Peyer's patch (tissue), 4 donors: ENCODE measurements around the gene RXRA. TPM values are rescaled to one million over a fixed set of nuclear protein-coding genes. Genes with fewer than 3 reads are reported as not detected.

Experiments used
- DNase-seq, 3 donors: peaks; one replicate each; pipeline ENCODE4 v3.0.0-alpha.2; 2017 to 2019
- H3K27ac ChIP-seq, 4 donors: fragments of 200-600 bp; sonication (generic); one replicate each; pipeline ENCODE4 v1.5.1; 2016 to 2019
- H3K27me3 ChIP-seq, 2 donors: fragments of 200-600 bp; sonication (generic); one replicate each; pipeline ENCODE4 v1.5.1; 2019
- H3K36me3 ChIP-seq, 3 donors: fragments of 200-600 bp; sonication (generic); one replicate each; pipeline ENCODE4 v1.5.1; 2016 to 2019
- H3K4me1 ChIP-seq, 4 donors: fragments of 200-600 bp; sonication (generic); one replicate each; pipeline ENCODE4 v1.5.1; 2016 to 2019
- H3K4me3 ChIP-seq, 4 donors: fragments of 200-600 bp; sonication (generic); 1 replicate in 3 of 4; 2 replicates in 1 of 4; pipeline ENCODE4 v1.5.1; 2016 to 2019; ENCODE audit warnings: mild to moderate bottlenecking in 1 of 4
- H3K9me3 ChIP-seq, 4 donors: fragments of 200-600 bp; sonication (generic); one replicate each; pipeline ENCODE4 v1.5.1; 2016 to 2019; ENCODE audit warnings: mild to moderate bottlenecking in 1 of 4
- POLR2A ChIP-seq, 2 donors: fragments of 450-650 bp; IDR thresholded peaks; one replicate each; pipeline ENCODE4 v1.5.1; 2017; ENCODE audit warnings: antibody characterized with exemption in 2 of 2, mild to moderate bottlenecking in 2 of 2, moderate library complexity in 2 of 2
- total RNA-seq, 4 donors: library from RNA; depleted of rRNA; stranded (reverse); fragments of >200 nt; gene quantifications; one replicate each; pipeline ENCODE4 v1.1.0, GENCODE V29; 2016
- TF ChIP-seq, protein P1 (sequence below), 6 experiments: fragments of 450-650 bp in 4 of 6; fragments of 200-600 bp in 2 of 6; sonication (generic) in 1 of 6; IDR thresholded peaks; one replicate each; pipeline ENCODE4 v1.5.1; 2017 to 2019; ENCODE audit warnings: antibody characterized with exemption in 6 of 6, mild to moderate bottlenecking in 3 of 6, moderate library complexity in 1 of 6

The RXRA gene
- total RNA-seq, 4 donors from 2014 or later, result 54.5 to 83.6 (median 65.4) TPM

- no peak overlapping the region for H3K4me3 ChIP-seq
- no peaks in the 10 kb centered on the region for H3K36me3 ChIP-seq
- TF ChIP-seq, protein P1, sequence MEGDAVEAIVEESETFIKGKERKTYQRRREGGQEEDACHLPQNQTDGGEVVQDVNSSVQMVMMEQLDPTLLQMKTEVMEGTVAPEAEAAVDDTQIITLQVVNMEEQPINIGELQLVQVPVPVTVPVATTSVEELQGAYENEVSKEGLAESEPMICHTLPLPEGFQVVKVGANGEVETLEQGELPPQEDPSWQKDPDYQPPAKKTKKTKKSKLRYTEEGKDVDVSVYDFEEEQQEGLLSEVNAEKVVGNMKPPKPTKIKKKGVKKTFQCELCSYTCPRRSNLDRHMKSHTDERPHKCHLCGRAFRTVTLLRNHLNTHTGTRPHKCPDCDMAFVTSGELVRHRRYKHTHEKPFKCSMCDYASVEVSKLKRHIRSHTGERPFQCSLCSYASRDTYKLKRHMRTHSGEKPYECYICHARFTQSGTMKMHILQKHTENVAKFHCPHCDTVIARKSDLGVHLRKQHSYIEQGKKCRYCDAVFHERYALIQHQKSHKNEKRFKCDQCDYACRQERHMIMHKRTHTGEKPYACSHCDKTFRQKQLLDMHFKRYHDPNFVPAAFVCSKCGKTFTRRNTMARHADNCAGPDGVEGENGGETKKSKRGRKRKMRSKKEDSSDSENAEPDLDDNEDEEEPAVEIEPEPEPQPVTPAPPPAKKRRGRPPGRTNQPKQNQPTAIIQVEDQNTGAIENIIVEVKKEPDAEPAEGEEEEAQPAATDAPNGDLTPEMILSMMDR (IDR thresholded peaks at IDR 0.05), result no peak
- TF ChIP-seq POLR2A (IDR thresholded peaks at IDR 0.05), result no peak
- peaks cover 0 to 6% (median 0%) of the 10 kb centered on the region in 4 donors for H3K4me1 ChIP-seq
- H3K9me3 ChIP-seq, result no peaks in the 10 kb centered on the region
- peak in 1 of 3 donors; percentile 43 for DNase-seq
- H3K27ac ChIP-seq, result no peak overlapping the region
- no peaks in the 10 kb centered on the region for H3K27me3 ChIP-seq
Observed at GRCh38 chr9:134315716-134316448, 10.4 kb upstream of the RXRA start.

- H3K4me3 ChIP-seq, result no peak overlapping the region
- H3K36me3 ChIP-seq, result no peaks in the 10 kb centered on the region
- H3K27ac ChIP-seq, result no peak overlapping the region
- no peaks in the 10 kb centered on the region for H3K9me3 ChIP-seq
- H3K4me1 ChIP-seq, result peaks cover 0 to 13% (median 0%) of the 10 kb centered on the region in 4 donors
- DNase-seq, result peak in 1 of 3 donors; percentile 49
- H3K27me3 ChIP-seq, result no peaks in the 10 kb centered on the region
- TF ChIP-seq, protein P1 (IDR thresholded peaks at IDR 0.05), result no peak
- no peak for TF ChIP-seq POLR2A (IDR thresholded peaks at IDR 0.05)
Observed at GRCh38 chr9:134316449-134317160, 9.7 kb upstream of the RXRA start.

DNA sequence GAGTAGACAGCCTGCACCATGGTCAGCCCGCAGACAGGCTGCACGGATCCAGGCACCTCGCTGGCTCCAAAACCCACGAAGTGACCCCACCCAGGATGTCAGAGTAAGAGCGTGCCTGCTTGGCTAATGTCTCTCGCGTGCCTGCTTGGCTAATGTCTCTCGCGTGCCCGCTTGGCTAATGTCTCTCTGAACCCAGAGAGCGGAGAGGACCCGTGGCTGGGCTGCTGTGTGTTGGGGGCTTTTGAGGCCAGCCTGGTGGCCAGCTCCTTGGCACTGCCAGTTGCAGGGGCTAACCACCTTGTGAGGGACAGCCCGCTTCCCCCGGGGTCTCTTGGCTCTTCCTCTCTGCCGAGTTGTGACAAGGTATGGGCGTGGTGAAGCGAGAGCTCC lies 8.9 kb upstream of the RXRA start:
- TF ChIP-seq, protein P1 (IDR thresholded peaks at IDR 0.05), result no peak
- TF ChIP-seq POLR2A (IDR thresholded peaks at IDR 0.05), result no peak
- peak in 1 of 3 donors; percentile 38 for DNase-seq
- Histone ChIP-seq H3K9me3 (no peaks in the 10 kb centered on the region), H3K27me3 (no peaks in the 10 kb centered on the region), H3K4me3 (no peak overlapping the region), H3K36me3 (no peaks in the 10 kb centered on the region), H3K27ac (no peak overlapping the region), H3K4me1 (peaks cover 0 to 18% (median 3%) of the 10 kb centered on the region in 4 donors)

DNA sequence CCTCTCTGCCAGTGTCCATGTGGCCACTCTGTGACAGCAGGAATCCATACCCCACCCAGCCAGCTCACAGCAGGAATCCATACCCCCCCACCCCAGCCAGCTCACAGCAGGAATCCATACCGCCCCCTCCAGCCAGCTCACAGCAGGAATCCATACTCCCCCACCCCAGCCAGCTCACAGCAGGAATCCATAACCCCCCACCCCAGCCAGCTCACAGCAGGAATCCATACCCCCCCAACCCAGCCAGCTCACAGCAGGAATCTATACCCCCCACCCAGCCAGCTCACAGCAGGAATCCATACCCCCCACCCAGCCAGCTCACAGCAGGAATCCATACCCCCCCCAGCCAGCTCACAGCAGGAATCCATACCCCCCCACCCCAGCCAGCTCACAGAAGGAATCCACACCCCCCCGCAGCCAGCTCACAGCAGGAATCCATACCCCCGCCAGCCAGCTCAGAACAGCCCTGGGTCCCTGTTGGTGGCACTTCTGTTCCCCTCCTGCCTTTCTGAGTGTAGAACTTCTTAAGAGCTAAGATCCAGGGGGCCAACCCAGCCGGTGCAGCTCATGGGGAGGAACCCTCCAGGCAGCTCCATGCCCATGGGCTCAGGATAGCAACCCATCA lies 8.4 kb upstream of the RXRA start:
- H3K27me3 ChIP-seq, result no peaks in the 10 kb centered on the region
- H3K4me1 ChIP-seq, result peaks cover 0 to 23% (median 4%) of the 10 kb centered on the region in 4 donors
- no peaks in the 10 kb centered on the region for H3K36me3 ChIP-seq
- H3K9me3 ChIP-seq, result no peaks in the 10 kb centered on the region
- TF ChIP-seq, protein P1 (IDR thresholded peaks at IDR 0.05), result no peak
- no peak for TF ChIP-seq POLR2A (IDR thresholded peaks at IDR 0.05)
- H3K4me3 ChIP-seq, result no peak overlapping the region
- no peak overlapping the region for H3K27ac ChIP-seq
- DNase-seq, result no peak

GRCh38 chr9:134318481-134318891 lies 7.8 kb upstream of the RXRA start:
- Histone ChIP-seq H3K9me3 (no peaks in the 10 kb centered on the region), H3K4me1 (peaks cover 0 to 29% (median 4%) of the 10 kb centered on the region in 4 donors), H3K4me3 (no peak overlapping the region), H3K36me3 (no peaks in the 10 kb centered on the region), H3K27me3 (no peaks in the 10 kb centered on the region), H3K27ac (no peak overlapping the region)
- peak in 1 of 3 donors; percentile 39 for DNase-seq
- TF ChIP-seq POLR2A (IDR thresholded peaks at IDR 0.05), result no peak
- TF ChIP-seq, protein P1 (IDR thresholded peaks at IDR 0.05), result no peak
